ENCODE measurements around the gene HHAT.

DNA sequence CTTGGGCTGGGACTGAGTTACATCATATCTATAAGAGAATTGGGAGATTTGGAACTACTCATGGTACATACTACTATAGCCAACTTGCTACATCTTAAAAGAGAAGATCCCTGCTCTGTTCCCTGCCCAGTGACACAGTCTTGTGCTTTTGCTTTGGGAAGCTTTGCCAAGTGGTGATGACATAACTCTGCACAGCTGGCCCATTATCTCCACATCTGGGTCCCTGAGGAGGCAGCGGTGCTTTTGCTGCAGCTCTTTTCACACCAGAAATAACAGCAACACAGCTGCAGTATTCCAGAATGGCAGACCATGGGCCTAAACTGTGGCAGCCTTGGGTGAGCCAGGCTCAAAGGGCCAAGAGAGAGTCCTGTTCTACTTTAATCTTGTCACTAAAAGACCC lies 296.0 kb downstream of the HHAT start:
- TF ChIP-seq, protein P1, sequence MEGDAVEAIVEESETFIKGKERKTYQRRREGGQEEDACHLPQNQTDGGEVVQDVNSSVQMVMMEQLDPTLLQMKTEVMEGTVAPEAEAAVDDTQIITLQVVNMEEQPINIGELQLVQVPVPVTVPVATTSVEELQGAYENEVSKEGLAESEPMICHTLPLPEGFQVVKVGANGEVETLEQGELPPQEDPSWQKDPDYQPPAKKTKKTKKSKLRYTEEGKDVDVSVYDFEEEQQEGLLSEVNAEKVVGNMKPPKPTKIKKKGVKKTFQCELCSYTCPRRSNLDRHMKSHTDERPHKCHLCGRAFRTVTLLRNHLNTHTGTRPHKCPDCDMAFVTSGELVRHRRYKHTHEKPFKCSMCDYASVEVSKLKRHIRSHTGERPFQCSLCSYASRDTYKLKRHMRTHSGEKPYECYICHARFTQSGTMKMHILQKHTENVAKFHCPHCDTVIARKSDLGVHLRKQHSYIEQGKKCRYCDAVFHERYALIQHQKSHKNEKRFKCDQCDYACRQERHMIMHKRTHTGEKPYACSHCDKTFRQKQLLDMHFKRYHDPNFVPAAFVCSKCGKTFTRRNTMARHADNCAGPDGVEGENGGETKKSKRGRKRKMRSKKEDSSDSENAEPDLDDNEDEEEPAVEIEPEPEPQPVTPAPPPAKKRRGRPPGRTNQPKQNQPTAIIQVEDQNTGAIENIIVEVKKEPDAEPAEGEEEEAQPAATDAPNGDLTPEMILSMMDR (IDR thresholded peaks at IDR 0.05): no peak
- TF ChIP-seq POLR2AphosphoS5 (IDR thresholded peaks at IDR 0.05) (no peak), POLR2A (IDR thresholded peaks at IDR 0.05) (no peak), EP300 (IDR thresholded peaks at IDR 0.05; ENCODE audit: low read depth) (no peak)

Data from transverse colon (tissue), 4 donors.